Urothelium cell line (cell line): Measurements from ENCODE around the gene NRG3.
A peak's percentile ranks its signal among the peaks of the same experiment; 100 is the strongest.

Experiments used
- DNase-seq: peaks from one replicate; pipeline ENCODE4 v3.0.0; 2011; ENCODE audit warnings: low spot score, mixed read lengths
- FAIRE-seq: peaks from 2 replicates; lab custom pipeline; 2011; peaks lifted over from hg19 to GRCh38; lab: Jason Lieb, UNC

NRG3 gene

GRCh38 chr10:81882011-81882410 is 7.0 kb downstream of the NRG3 start:
- FAIRE-seq (peak; percentile 82), DNase-seq (no peak)

GRCh38 chr10:81884856-81885255 is 9.9 kb downstream of the NRG3 start:
- DNase-seq: no peak
- no peak for FAIRE-seq

- FAIRE-seq (no peak), DNase-seq (no peak)
Measured at GRCh38 chr10:81885491-81885890, 10.5 kb downstream of the NRG3 start.

- FAIRE-seq (no peak), DNase-seq (no peak)
Measured at GRCh38 chr10:81886939-81887338, 11.9 kb downstream of the NRG3 start.

GRCh38 chr10:81889181-81889769 is 14.3 kb downstream of the NRG3 start:
- FAIRE-seq (no peak), DNase-seq (no peak)

- DNase-seq (no peak), FAIRE-seq (no peak)
Measured at GRCh38 chr10:81894616-81895015, 19.6 kb downstream of the NRG3 start.

GRCh38 chr10:81898518-81898917 is 23.5 kb downstream of the NRG3 start:
- FAIRE-seq: no peak
- no peak for DNase-seq

GRCh38 chr10:81900989-81901388 is 26.0 kb downstream of the NRG3 start:
- DNase-seq (no peak), FAIRE-seq (no peak)

- FAIRE-seq (no peak), DNase-seq (no peak)
Measured at GRCh38 chr10:81903472-81903871, 28.5 kb downstream of the NRG3 start.

- FAIRE-seq: no peak
- DNase-seq: no peak
Measured at GRCh38 chr10:81905161-81905560, 30.2 kb downstream of the NRG3 start.

- FAIRE-seq (no peak), DNase-seq (no peak)
Measured at GRCh38 chr10:81909453-81909852, 34.5 kb downstream of the NRG3 start.

- DNase-seq (no peak), FAIRE-seq (no peak)
Measured at GRCh38 chr10:81911328-81911727, 36.3 kb downstream of the NRG3 start.

GRCh38 chr10:81914736-81915503 is 39.9 kb downstream of the NRG3 start:
- FAIRE-seq (no peak), DNase-seq (no peak)

GRCh38 chr10:81915504-81915897 is 40.5 kb downstream of the NRG3 start:
- FAIRE-seq (no peak), DNase-seq (no peak)

- no peak for FAIRE-seq
- no peak for DNase-seq
Measured at GRCh38 chr10:81917666-81918065, 42.7 kb downstream of the NRG3 start.

- DNase-seq (no peak), FAIRE-seq (no peak)
Measured at GRCh38 chr10:81918766-81919165, 43.8 kb downstream of the NRG3 start.

GRCh38 chr10:81920213-81920829 is 45.3 kb downstream of the NRG3 start:
- no peak for FAIRE-seq
- peak; percentile 21 for DNase-seq

GRCh38 chr10:81928119-81928518 is 53.1 kb downstream of the NRG3 start:
- DNase-seq: no peak
- FAIRE-seq: no peak

- FAIRE-seq (no peak), DNase-seq (no peak)
Measured at GRCh38 chr10:81943583-81943982, 68.6 kb downstream of the NRG3 start.

- FAIRE-seq (no peak), DNase-seq (no peak)
Measured at GRCh38 chr10:81944609-81945008, 69.6 kb downstream of the NRG3 start.

GRCh38 chr10:81949283-81949682 is 74.3 kb downstream of the NRG3 start:
- FAIRE-seq (no peak), DNase-seq (no peak)

- FAIRE-seq: peak; percentile 35
- no peak for DNase-seq
Measured at GRCh38 chr10:81950358-81950757, 75.4 kb downstream of the NRG3 start.
